Measurements from ENCODE around the gene ISLR. TPM values are rescaled to one million over a fixed set of nuclear protein-coding genes. Genes with fewer than 3 reads are reported as not detected.

The ISLR gene, protein sequence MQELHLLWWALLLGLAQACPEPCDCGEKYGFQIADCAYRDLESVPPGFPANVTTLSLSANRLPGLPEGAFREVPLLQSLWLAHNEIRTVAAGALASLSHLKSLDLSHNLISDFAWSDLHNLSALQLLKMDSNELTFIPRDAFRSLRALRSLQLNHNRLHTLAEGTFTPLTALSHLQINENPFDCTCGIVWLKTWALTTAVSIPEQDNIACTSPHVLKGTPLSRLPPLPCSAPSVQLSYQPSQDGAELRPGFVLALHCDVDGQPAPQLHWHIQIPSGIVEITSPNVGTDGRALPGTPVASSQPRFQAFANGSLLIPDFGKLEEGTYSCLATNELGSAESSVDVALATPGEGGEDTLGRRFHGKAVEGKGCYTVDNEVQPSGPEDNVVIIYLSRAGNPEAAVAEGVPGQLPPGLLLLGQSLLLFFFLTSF
- 1.5 and 2.6 TPM in 2 replicates for total RNA-seq
- long read RNA-seq, partial matches to known transcripts: 0 of 1 reads
- long read RNA-seq, other reads (novel, unspliced or antisense): 0 of 1 reads

- TF ChIP-seq, protein P1, sequence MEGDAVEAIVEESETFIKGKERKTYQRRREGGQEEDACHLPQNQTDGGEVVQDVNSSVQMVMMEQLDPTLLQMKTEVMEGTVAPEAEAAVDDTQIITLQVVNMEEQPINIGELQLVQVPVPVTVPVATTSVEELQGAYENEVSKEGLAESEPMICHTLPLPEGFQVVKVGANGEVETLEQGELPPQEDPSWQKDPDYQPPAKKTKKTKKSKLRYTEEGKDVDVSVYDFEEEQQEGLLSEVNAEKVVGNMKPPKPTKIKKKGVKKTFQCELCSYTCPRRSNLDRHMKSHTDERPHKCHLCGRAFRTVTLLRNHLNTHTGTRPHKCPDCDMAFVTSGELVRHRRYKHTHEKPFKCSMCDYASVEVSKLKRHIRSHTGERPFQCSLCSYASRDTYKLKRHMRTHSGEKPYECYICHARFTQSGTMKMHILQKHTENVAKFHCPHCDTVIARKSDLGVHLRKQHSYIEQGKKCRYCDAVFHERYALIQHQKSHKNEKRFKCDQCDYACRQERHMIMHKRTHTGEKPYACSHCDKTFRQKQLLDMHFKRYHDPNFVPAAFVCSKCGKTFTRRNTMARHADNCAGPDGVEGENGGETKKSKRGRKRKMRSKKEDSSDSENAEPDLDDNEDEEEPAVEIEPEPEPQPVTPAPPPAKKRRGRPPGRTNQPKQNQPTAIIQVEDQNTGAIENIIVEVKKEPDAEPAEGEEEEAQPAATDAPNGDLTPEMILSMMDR (conservative IDR thresholded peaks at IDR 0.05): no peak
- Mint-ChIP-seq H3K4me1 (peaks cover 77% of the 10 kb centered on the region), H3K27ac (ENCODE audit: unreplicated experiment) (peak within 1 kb of the TSS; percentile 84), H3K9me3 (no peaks in the 10 kb centered on the region), H3K27me3 (ENCODE audit: low read depth) (peaks cover 33% of the 10 kb centered on the region), H3K4me3 (peak within 1 kb of the TSS; percentile 79), H3K36me3 (ENCODE audit: low read depth) (peaks cover 4% of the 10 kb centered on the region)
- no peak for DNase-seq (ENCODE audit: low read depth, low spot score)
Measured at GRCh38 chr15:74173380-74174218, at the start of gene ISLR. ISLR (plus strand) TSS chr15:74173710; CDS start chr15:74174859, 1,149 bp downstream.

DNA sequence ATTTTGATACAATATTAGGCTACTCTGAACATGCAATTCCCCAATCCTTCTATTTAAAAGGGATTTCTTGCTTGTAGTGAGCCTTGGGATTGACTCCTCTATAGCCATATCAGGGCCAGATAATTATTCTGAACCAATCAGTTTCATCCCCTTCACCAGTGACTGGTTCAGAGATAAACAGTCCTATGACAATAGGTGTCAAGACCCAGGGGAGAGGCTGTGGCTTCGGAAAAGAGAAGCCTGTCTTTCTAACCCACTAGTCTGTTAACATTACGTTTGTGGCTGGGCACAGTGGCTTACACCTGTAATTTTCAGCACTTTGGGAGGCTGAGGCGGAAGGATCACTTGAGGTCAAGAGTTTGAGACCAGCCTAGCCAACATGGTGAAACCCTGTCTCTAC, 49.3 kb upstream of the ISLR start:
- Mint-ChIP-seq H3K36me3 (ENCODE audit: low read depth) (no peaks in the 10 kb centered on the region), H3K4me1 (peaks cover 28% of the 10 kb centered on the region), H3K9me3 (no peaks in the 10 kb centered on the region), H3K27ac (ENCODE audit: unreplicated experiment) (no peak overlapping the region), H3K27me3 (ENCODE audit: low read depth) (peaks cover 46% of the 10 kb centered on the region), H3K4me3 (no peak overlapping the region)
- DNase-seq (ENCODE audit: low read depth, low spot score): no peak
- TF ChIP-seq, protein P1 (conservative IDR thresholded peaks at IDR 0.05): no peak

DNA sequence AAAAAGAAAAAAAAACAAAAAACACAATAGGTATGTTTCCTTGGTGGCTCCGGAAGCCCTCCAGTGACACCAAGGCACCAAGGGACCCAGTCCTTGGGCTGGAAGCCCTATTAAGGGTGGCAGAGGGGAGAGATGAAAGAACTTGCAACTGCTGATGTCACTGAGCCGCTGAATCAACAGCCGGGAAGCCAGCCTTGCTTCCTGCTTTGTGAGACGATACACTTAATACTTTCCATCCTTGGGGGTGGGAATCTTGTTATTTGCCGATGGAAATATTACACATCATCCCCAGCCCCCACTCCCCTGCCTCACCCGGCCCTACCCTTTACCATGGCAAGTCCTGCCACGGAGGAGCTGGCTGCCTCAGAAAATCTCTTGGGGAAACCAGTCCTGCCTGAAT, 48.8 kb upstream of the ISLR start:
- TF ChIP-seq, protein P1 (conservative IDR thresholded peaks at IDR 0.05): no peak
- Mint-ChIP-seq H3K27me3 (ENCODE audit: low read depth) (peaks cover 52% of the 10 kb centered on the region), H3K4me3 (no peak overlapping the region), H3K27ac (ENCODE audit: unreplicated experiment) (no peak overlapping the region), H3K36me3 (ENCODE audit: low read depth) (no peaks in the 10 kb centered on the region), H3K9me3 (no peaks in the 10 kb centered on the region), H3K4me1 (peaks cover 34% of the 10 kb centered on the region)
- no peak for DNase-seq (ENCODE audit: low read depth, low spot score)

- Mint-ChIP-seq H3K4me3 (peak overlapping the region; percentile 84), H3K4me1 (peaks cover 51% of the 10 kb centered on the region), H3K36me3 (ENCODE audit: low read depth) (peaks cover 5% of the 10 kb centered on the region), H3K27me3 (ENCODE audit: low read depth) (peaks cover 70% of the 10 kb centered on the region), H3K9me3 (no peaks in the 10 kb centered on the region), H3K27ac (ENCODE audit: unreplicated experiment) (no peak overlapping the region)
- peak; percentile 99 for DNase-seq (ENCODE audit: low read depth, low spot score)
- TF ChIP-seq, protein P1 (conservative IDR thresholded peaks at IDR 0.05): peak; percentile 98
Measured at GRCh38 chr15:74127255-74127953, 46.1 kb upstream of the ISLR start.
